ENCODE measurements around the gene RNF39.
"Not testable (repeated sequence)": the region's sequence is repeated elsewhere in the genome, so short reads cannot be mapped to it uniquely, and the experiment has no call there.

The RNF39 gene

DNA sequence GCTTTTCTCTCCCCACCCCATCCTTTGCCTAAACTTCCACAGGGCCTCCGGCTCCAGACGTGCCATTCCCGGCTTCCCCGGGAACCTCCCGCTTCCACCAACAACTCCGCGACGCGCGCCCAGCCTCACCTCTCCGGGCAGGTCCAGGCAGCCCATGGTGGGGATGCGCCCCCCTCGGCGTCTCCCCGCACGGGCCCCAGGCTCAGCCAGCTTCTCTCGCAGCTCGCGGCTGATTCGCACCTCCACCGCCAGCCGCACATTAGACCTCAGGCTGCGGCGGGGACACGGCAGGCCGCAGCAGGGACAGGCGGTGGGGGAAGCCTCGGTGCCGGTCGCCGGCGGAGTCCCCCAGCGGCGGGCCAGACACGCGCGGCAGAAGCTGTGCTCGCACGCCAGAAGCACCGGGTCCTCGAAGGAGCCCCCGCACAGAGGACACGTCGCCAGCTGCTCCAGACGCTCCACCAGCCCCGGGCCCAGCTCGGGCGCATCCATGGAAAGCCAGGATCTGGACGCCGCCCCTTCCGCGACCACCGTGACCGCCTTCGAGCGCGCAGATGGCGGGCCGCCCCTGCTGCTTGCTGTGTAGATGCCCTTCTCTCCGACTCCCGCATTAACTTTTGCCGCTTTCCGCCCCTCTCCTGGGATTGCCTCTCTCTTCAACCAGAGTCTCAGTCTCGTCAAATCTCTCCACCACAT, at the start of gene RNF39:
TSS of gene RNF39 (minus strand) at position 676 of the 696 bp plus-strand sequence. CDS start at position 492, 184 bp downstream.
- DNase-seq, result no peak

DNA sequence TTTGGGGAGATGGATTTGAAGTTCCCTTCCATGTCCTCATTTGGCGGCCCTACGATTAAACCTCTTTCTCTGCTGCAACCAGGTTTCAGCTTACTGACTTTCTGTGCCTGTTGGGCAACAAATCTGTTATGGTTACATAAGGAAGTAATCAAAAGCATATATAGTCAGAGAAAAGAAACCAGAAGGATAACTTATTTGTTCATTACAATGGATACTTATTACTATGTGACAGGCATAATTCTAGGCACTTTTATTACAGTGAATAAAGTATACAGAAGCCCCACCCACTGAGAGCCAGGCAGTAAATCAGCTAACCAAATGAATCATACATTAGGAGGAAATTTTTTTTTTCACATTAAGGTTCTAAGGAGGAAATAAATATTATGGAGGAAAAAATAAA, 46.9 kb upstream of the RNF39 start:
- DNase-seq, result no peak

GRCh38 chr6:30121446-30122366, 46.1 kb upstream of the RNF39 start:
- no peak for DNase-seq

GRCh38 chr6:30118691-30119090, 43.1 kb upstream of the RNF39 start:
- DNase-seq, result not testable (repeated sequence)

GRCh38 chr6:30116724-30117123, 41.2 kb upstream of the RNF39 start:
- DNase-seq, result peak in 1 of 2 experiments; percentile 33

DNA sequence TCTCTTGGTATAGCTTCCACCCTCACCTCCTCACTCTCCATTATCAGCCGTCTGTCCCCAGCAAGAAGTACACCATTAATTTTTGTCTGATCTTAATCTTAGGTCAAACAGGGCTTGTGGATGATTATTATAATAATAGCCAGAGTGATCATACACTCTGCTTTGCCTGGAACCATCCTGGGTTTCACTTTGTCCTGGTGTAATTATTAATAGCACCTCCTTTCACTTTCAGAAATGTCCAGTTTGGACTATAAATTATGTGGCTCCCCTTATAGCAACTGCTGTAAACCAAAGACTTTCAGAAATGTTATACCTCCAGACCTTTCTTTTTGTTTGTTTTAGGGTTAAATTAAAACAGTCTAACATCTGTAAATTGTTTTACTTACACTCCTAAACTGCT, 38.3 kb upstream of the RNF39 start:
- DNase-seq, result no peak

- DNase-seq, result no peak
Measured at GRCh38 chr6:30113003-30113759, 37.6 kb upstream of the RNF39 start, which contains the start of gene TRIM31. Gene TRIM31, minus strand, starts transcription at chr6:30113090. Its CDS starts 285 bp downstream, at chr6:30112805.

DNA sequence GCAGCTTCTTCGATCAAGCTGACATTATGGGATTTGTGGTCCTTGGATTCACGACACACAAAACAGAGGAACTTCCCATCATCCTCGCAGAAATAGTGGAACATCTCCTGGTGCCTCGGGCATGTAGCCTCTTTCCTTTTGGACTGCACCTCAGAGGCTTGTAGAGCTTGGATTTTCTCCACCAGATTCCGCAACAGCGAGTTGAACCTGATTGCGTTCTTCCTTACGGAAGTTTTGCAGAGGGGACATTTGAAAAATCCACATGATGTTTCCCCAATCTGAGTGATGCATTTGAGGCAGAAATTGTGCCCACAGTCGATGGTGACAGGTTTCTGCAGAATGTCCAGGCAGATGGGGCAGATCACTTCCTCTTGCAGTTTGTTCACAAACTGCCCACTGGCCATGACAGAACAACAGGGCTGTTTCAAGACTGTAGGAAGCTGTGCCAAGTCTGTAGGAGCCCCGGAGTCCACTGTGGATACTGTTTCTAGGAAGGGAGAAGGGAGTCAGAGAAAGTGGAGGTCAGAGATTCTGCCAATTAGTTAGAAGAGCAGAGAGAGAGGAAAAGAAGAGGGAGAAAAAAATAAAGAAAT, 36.9 kb upstream of the RNF39 start:
- DNase-seq, result no peak

- DNase-seq, result no peak
Measured at GRCh38 chr6:30111266-30111856, 35.8 kb upstream of the RNF39 start.

DNA sequence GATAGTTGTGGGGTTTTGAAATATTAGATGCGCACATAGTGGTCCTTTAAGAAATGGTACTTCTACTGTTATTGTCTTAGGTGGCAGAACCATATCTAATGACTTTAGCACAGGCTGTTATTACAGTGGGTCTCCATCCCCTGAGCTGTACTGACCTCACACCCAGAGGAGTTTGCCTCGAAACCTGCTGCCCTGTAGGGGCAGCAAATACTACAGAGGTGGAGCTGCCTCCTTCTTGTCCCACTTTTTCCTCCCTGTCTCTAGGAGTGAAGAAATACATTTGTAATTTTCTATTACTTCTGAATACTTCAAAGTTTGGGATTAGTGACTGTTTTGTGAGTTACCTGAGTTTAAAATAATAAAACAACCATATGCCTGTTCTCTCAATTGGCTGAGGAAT, 29.1 kb upstream of the RNF39 start:
- DNase-seq, result no peak

DNA sequence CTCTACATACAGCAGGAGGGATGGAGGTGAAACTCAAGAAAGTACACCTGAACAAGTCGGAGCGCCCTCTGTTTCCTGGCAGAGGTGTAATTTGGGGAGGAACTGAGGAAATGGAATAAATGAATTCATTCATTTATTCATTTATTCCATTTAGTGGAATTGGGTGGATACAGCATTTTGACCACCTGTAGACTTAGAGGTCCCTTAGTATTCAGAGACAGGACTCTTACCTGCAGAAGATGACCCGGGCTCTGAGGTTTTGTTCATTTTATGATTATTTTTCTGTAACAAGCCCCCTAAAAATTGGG, 28.3 kb upstream of the RNF39 start:
- DNase-seq, result no peak

- peak; percentile 90 to 93 for DNase-seq
Measured at GRCh38 chr6:30102970-30103871, 27.7 kb upstream of the RNF39 start.

- no peak for DNase-seq
Measured at GRCh38 chr6:30102414-30102969, 26.9 kb upstream of the RNF39 start.

- DNase-seq, result peak; percentile 48 to 51
Measured at GRCh38 chr6:30101444-30102413, 26.2 kb upstream of the RNF39 start.

GRCh38 chr6:30100585-30101443, 25.2 kb upstream of the RNF39 start:
- no peak for DNase-seq

DNA sequence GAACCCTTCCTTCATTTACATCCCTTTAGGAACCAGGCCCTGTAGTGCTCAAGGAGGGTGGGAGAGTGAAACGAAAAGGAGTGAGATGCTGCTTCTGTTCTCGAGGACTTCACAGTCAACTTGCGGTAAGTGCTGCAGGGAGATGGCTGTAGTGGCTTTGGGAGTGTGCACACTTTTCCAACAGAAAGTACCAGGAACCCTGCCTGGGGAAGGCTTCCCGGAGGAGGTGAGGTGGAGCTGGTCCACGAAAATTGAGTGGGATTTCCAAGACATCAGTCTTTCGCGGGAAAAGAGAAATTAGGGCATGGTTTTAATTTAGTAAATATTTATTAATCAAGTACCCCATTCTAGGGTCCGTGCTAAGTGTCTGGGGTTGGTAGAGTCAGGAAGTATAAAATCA, 24.6 kb upstream of the RNF39 start:
- DNase-seq, result no peak

- no peak for DNase-seq
Measured at GRCh38 chr6:30097902-30098768, 22.6 kb upstream of the RNF39 start.

GRCh38 chr6:30096829-30097228, 21.3 kb upstream of the RNF39 start:
- no peak for DNase-seq
